Mesendoderm (in vitro differentiated cells): ENCODE measurements around the gene MOK.
A peak's percentile ranks its signal among the peaks of the same experiment; 100 is the strongest.

Experiments
- DNase-seq: peaks from one replicate; pipeline ENCODE4 v3.0.0; 2013
- H2AK5ac ChIP-seq: 2 replicates; pipeline ENCODE4 v1.6.1; 2013; ENCODE audit warnings: low read length, inconsistent platforms
- H2BK120ac ChIP-seq: 2 replicates; pipeline ENCODE4 v1.6.1; 2013; ENCODE audit warnings: low read depth, mild to moderate bottlenecking, low read length, moderate library complexity, mixed read lengths
- H2BK15ac ChIP-seq: replicated peaks from 2 replicates; pipeline ENCODE4 v1.6.1; 2013; ENCODE audit warnings: low read depth, mild to moderate bottlenecking, moderate library complexity
- H2BK5ac ChIP-seq: 2 replicates; pipeline ENCODE4 v1.6.1; 2013; ENCODE audit warnings: low read length, inconsistent platforms
- H3K18ac ChIP-seq: 2 replicates; pipeline ENCODE4 v1.6.1; 2013; ENCODE audit warnings: mild to moderate bottlenecking, low read length, mixed read lengths
- H3K23ac ChIP-seq: one replicate; pipeline ENCODE4 v1.6.1; 2013; ENCODE audit warnings: low read length
- H3K27ac ChIP-seq: 2 replicates; pipeline ENCODE4 v1.5.1; 2013; ENCODE audit warnings: low read depth, mild to moderate bottlenecking, inconsistent platforms, low read length, moderate library complexity
- H3K27me3 ChIP-seq: 2 replicates; pipeline ENCODE4 v1.6.1; 2013; ENCODE audit warnings: low read length, control low read depth, mild to moderate bottlenecking, inconsistent platforms; ENCODE audit not compliant: insufficient read depth, poor library complexity
- H3K36me3 ChIP-seq: 2 replicates; pipeline ENCODE4 v1.6.1; 2013; ENCODE audit warnings: low read length, inconsistent platforms; ENCODE audit not compliant: control insufficient read depth, insufficient read depth
- H3K4ac ChIP-seq: one replicate; pipeline ENCODE4 v1.6.1; 2013; ENCODE audit warnings: low read depth, mild to moderate bottlenecking, low read length, moderate library complexity
- H3K4me1 ChIP-seq: 2 replicates; pipeline ENCODE4 v1.6.1; 2013; ENCODE audit warnings: low read depth, low read length, inconsistent platforms; ENCODE audit not compliant: control insufficient read depth
- H3K4me2 ChIP-seq: 2 replicates; pipeline ENCODE4 v1.6.1; 2013; ENCODE audit warnings: low read length
- H3K4me3 ChIP-seq: 2 replicates; pipeline ENCODE4 v1.5.1; 2013; ENCODE audit warnings: mild to moderate bottlenecking, low read length
- H3K56ac ChIP-seq: one replicate; pipeline ENCODE4 v1.6.1; 2013; ENCODE audit warnings: low read length
- H3K79me1 ChIP-seq: 2 replicates; pipeline ENCODE4 v1.6.1; 2013; ENCODE audit warnings: low read length, inconsistent platforms
- H3K79me2 ChIP-seq: 2 replicates; pipeline ENCODE4 v1.6.1; 2013; ENCODE audit warnings: mild to moderate bottlenecking, low read length; ENCODE audit not compliant: control insufficient read depth, insufficient read depth
- H3K9ac ChIP-seq: 2 replicates; pipeline ENCODE4 v1.6.1; 2013; ENCODE audit warnings: low read length, inconsistent platforms
- H4K5ac ChIP-seq: one replicate; pipeline ENCODE4 v1.6.1; 2013; ENCODE audit warnings: low read length
- H4K8ac ChIP-seq: one replicate; pipeline ENCODE4 v1.6.1; 2013; ENCODE audit warnings: low read depth, mild to moderate bottlenecking, control low read depth, low read length, moderate library complexity
- WGBS: extraction: QIAGEN DNeasy Blood & Tissue Kit; methylation state at CpG from one replicate; pipeline ENCODE4 v1.1.7; 2013; ENCODE audit warnings: low lambda C conversion rate, missing lambda C conversion rate; ENCODE audit not compliant: insufficient coverage; ENCODE audit errors: extremely low coverage; 5-methylcytosine and 5-hydroxymethylcytosine counted together

The MOK gene

GRCh38 chr14:102316743-102317563, 12.0 kb upstream of the MOK start:
- H3K4me3 ChIP-seq: peak overlapping the region; percentile 57
- no CpG with 5 or more reads among the region's 54 CpGs for WGBS
- H2AK5ac ChIP-seq: no peak overlapping the region
- H2BK15ac ChIP-seq: no peak overlapping the region
- peak overlapping the region; percentile 69 for H3K9ac ChIP-seq
- H3K27me3 ChIP-seq: no peaks in the 10 kb centered on the region
- no peak overlapping the region for H2BK5ac ChIP-seq
- peak; percentile 98 for DNase-seq
- H4K5ac ChIP-seq: no peak overlapping the region
- peak overlapping the region; percentile 84 for H3K56ac ChIP-seq
- peaks cover 7% of the 10 kb centered on the region for H3K79me1 ChIP-seq
- H3K4ac ChIP-seq: no peak overlapping the region
- peak overlapping the region; percentile 78 for H3K27ac ChIP-seq
- no peak overlapping the region for H2BK120ac ChIP-seq
- peak overlapping the region; percentile 61 for H3K4me2 ChIP-seq
- H3K23ac ChIP-seq: no peak overlapping the region
- peaks cover 2% of the 10 kb centered on the region for H3K79me2 ChIP-seq
- H3K18ac ChIP-seq: peak overlapping the region; percentile 80
- H3K4me1 ChIP-seq: peaks cover 2% of the 10 kb centered on the region
- H3K36me3 ChIP-seq: no peaks in the 10 kb centered on the region
- H4K8ac ChIP-seq: no peak overlapping the region

- no peak overlapping the region for H4K5ac ChIP-seq
- peak overlapping the region; percentile 16 for H3K4me2 ChIP-seq
- H2BK120ac ChIP-seq: no peak overlapping the region
- peaks cover 2% of the 10 kb centered on the region for H3K79me2 ChIP-seq
- peak overlapping the region; percentile 58 for H3K27ac ChIP-seq
- no peak overlapping the region for H3K23ac ChIP-seq
- no peak overlapping the region for H2BK15ac ChIP-seq
- no peak overlapping the region for H2AK5ac ChIP-seq
- H3K36me3 ChIP-seq: no peaks in the 10 kb centered on the region
- no peaks in the 10 kb centered on the region for H3K27me3 ChIP-seq
- peaks cover 7% of the 10 kb centered on the region for H3K79me1 ChIP-seq
- WGBS: no CpG with 5 or more reads among the region's 10 CpGs
- peak overlapping the region; percentile 2 for H3K4me3 ChIP-seq
- H4K8ac ChIP-seq: no peak overlapping the region
- H3K4ac ChIP-seq: no peak overlapping the region
- peak overlapping the region; percentile 80 for H3K18ac ChIP-seq
- H2BK5ac ChIP-seq: no peak overlapping the region
- peaks cover 2% of the 10 kb centered on the region for H3K4me1 ChIP-seq
- H3K56ac ChIP-seq: peak overlapping the region; percentile 79
- DNase-seq: no peak
- H3K9ac ChIP-seq: peak overlapping the region; percentile 66
Observed at GRCh38 chr14:102316338-102316742, 11.4 kb upstream of the MOK start.

- Histone ChIP-seq H3K4me2 (no peak overlapping the region), H3K79me1 (peaks cover 1% of the 10 kb centered on the region), H3K27ac (no peak overlapping the region), H3K9ac (no peak overlapping the region), H2BK120ac (no peak overlapping the region), H2AK5ac (no peak overlapping the region), H3K18ac (no peak overlapping the region), H3K27me3 (no peaks in the 10 kb centered on the region), H3K4ac (no peak overlapping the region), H3K23ac (no peak overlapping the region), H4K8ac (no peak overlapping the region), H3K4me3 (no peak overlapping the region), H3K36me3 (no peaks in the 10 kb centered on the region), H3K4me1 (no peaks in the 10 kb centered on the region), H4K5ac (no peak overlapping the region), H2BK5ac (no peak overlapping the region), H3K79me2 (no peaks in the 10 kb centered on the region), H3K56ac (no peak overlapping the region), H2BK15ac (no peak overlapping the region)
- DNase-seq: no peak
- no CpG with 5 or more reads among the region's 6 CpGs for WGBS
Observed at GRCh38 chr14:102315121-102315520, 10.2 kb upstream of the MOK start.

- no CpG with 5 or more reads among the region's 52 CpGs for WGBS
- H2AK5ac ChIP-seq: no peak overlapping the region
- no peak overlapping the region for H2BK120ac ChIP-seq
- no peaks in the 10 kb centered on the region for H3K36me3 ChIP-seq
- no peaks in the 10 kb centered on the region for H3K79me2 ChIP-seq
- H3K27ac ChIP-seq: no peak overlapping the region
- peak overlapping the region; percentile 33 for H3K4me3 ChIP-seq
- no peak overlapping the region for H4K8ac ChIP-seq
- H3K56ac ChIP-seq: peak overlapping the region; percentile 73
- H2BK5ac ChIP-seq: no peak overlapping the region
- H3K27me3 ChIP-seq: no peaks in the 10 kb centered on the region
- H3K4ac ChIP-seq: no peak overlapping the region
- no peaks in the 10 kb centered on the region for H3K79me1 ChIP-seq
- no peaks in the 10 kb centered on the region for H3K4me1 ChIP-seq
- no peak overlapping the region for H3K23ac ChIP-seq
- DNase-seq: peak; percentile 80
- H3K4me2 ChIP-seq: peak overlapping the region; percentile 86
- H3K9ac ChIP-seq: peak overlapping the region; percentile 60
- no peak overlapping the region for H4K5ac ChIP-seq
- no peak overlapping the region for H2BK15ac ChIP-seq
- no peak overlapping the region for H3K18ac ChIP-seq
Observed at GRCh38 chr14:102314242-102315011, 9.5 kb upstream of the MOK start.

GRCh38 chr14:102303664-102304063, 1.3 kb downstream of the MOK start:
- no peaks in the 10 kb centered on the region for H3K27me3 ChIP-seq
- H2BK5ac ChIP-seq: no peak overlapping the region
- DNase-seq: no peak
- H3K23ac ChIP-seq: no peak overlapping the region
- no peaks in the 10 kb centered on the region for H3K79me2 ChIP-seq
- no peak overlapping the region for H3K9ac ChIP-seq
- no peak overlapping the region for H2BK15ac ChIP-seq
- no peaks in the 10 kb centered on the region for H3K79me1 ChIP-seq
- no CpG with 5 or more reads among the region's 3 CpGs for WGBS
- no peak overlapping the region for H3K4ac ChIP-seq
- no peak overlapping the region for H3K18ac ChIP-seq
- H3K4me3 ChIP-seq: no peak overlapping the region
- H2BK120ac ChIP-seq: no peak overlapping the region
- no peaks in the 10 kb centered on the region for H3K4me1 ChIP-seq
- no peak overlapping the region for H3K56ac ChIP-seq
- H2AK5ac ChIP-seq: no peak overlapping the region
- H4K5ac ChIP-seq: no peak overlapping the region
- H4K8ac ChIP-seq: no peak overlapping the region
- no peak overlapping the region for H3K27ac ChIP-seq
- H3K36me3 ChIP-seq: no peaks in the 10 kb centered on the region
- H3K4me2 ChIP-seq: no peak overlapping the region
